ENCODE results near the gene PALB2. TPM values are rescaled to one million over a fixed set of nuclear protein-coding genes. Genes with fewer than 3 reads are reported as not detected.
A peak's percentile ranks its signal among the peaks of the same experiment; 100 is the strongest.

PALB2 gene
- total and polyA plus RNA-seq, 2 of the 13 experiments (the other 11 are each of a cell fraction or from before 2014, with no cell fraction given), result 12.1 to 40.9 TPM

DNA sequence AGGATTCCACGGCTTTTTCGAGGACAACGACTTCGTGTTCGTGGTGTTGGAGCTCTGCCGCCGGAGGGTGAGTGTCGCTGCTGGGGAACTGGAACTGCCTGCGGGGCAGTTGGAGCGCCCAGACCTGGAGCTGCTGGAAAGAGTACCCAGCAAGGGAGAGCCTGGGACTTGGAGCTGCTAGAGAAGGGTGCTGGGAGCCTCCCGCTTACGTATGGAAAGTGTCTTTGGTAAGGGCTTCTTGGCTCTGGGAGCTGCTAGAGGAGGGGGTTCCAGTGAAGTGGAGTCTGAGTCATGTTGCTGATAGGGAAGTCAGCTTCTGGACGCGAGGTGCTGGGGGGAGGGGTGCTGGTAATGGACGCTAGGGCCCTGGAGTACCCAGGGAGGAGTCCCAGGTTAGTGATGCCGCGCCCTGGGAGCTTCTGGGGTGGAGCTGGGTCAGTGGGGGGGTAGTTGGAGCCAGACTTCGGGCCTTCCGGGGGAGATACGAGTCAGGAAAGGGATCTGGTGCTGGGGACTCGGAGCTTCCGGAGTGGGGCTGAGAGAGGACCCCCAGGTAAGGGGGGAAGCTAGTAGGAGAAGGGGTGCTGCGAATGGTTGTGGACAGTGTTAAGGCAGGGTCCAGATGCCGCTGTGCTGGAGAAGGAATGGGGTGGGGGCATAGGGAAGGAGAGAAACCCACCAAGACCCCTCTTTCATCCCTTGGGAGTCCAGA lies 38.3 kb upstream of the PALB2 start (continued):
- TF ChIP-seq, protein P1, sequence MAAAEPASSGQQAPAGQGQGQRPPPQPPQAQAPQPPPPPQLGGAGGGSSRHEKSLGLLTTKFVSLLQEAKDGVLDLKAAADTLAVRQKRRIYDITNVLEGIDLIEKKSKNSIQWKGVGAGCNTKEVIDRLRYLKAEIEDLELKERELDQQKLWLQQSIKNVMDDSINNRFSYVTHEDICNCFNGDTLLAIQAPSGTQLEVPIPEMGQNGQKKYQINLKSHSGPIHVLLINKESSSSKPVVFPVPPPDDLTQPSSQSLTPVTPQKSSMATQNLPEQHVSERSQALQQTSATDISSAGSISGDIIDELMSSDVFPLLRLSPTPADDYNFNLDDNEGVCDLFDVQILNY (CRISPR knock-in tag; conservative IDR thresholded peaks at IDR 0.05), result no peak
- TF ChIP-seq GTF3A (CRISPR knock-in tag; conservative IDR thresholded peaks at IDR 0.05) (no peak), NCOA2 (CRISPR knock-in tag; IDR thresholded peaks at IDR 0.05) (no peak), SUZ12 (IDR thresholded peaks at IDR 0.05; ENCODE audit: low read depth, low read length) (no peak), MLLT10 (CRISPR knock-in tag; IDR thresholded peaks at IDR 0.05) (no peak), TEAD3 (CRISPR knock-in tag; optimal IDR thresholded peaks at IDR 0.05; ENCODE audit: borderline replicate concordance) (no peak), ZNF773 (CRISPR knock-in tag; IDR thresholded peaks at IDR 0.05; ENCODE audit: borderline replicate concordance) (0 out of 2 replicates have a peak, but pooled peaks have one; percentile 17), ZNF460 (CRISPR knock-in tag; IDR thresholded peaks at IDR 0.05; ENCODE audit: borderline replicate concordance) (no peak), MAX (IDR thresholded peaks at IDR 0.05) (0 out of 2 replicates have a peak, but pooled peaks have one; percentile 42), ZSCAN21 (CRISPR knock-in tag; IDR thresholded peaks at IDR 0.05; ENCODE audit: borderline replicate concordance) (no peak), ZNF512B (CRISPR knock-in tag; IDR thresholded peaks at IDR 0.05; ENCODE audit: borderline replicate concordance) (no peak), ONECUT2 (CRISPR knock-in tag; IDR thresholded peaks at IDR 0.05) (no peak), ZFP91 (CRISPR knock-in tag; IDR thresholded peaks at IDR 0.05; ENCODE audit: borderline replicate concordance) (no peak), SALL1 (CRISPR knock-in tag; IDR thresholded peaks at IDR 0.05) (peak; percentile 13; the same call in 1 of the 2 replicates), SRSF1 (optimal IDR thresholded peaks at IDR 0.05; ENCODE audit: low read depth, low read length) (no peak), ZNF180 (CRISPR knock-in tag; IDR thresholded peaks at IDR 0.05; ENCODE audit: borderline replicate concordance, low read depth) (no peak), TERF1 (CRISPR knock-in tag; IDR thresholded peaks at IDR 0.05) (0 out of 2 replicates have a peak, but pooled peaks have one; percentile 3)
- TF ChIP-seq, protein P2, sequence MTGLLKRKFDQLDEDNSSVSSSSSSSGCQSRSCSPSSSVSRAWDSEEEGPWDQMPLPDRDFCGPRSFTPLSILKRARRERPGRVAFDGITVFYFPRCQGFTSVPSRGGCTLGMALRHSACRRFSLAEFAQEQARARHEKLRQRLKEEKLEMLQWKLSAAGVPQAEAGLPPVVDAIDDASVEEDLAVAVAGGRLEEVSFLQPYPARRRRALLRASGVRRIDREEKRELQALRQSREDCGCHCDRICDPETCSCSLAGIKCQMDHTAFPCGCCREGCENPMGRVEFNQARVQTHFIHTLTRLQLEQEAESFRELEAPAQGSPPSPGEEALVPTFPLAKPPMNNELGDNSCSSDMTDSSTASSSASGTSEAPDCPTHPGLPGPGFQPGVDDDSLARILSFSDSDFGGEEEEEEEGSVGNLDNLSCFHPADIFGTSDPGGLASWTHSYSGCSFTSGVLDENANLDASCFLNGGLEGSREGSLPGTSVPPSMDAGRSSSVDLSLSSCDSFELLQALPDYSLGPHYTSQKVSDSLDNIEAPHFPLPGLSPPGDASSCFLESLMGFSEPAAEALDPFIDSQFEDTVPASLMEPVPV (CRISPR knock-in tag; IDR thresholded peaks at IDR 0.05), result no peak
- TF ChIP-seq, protein P3, sequence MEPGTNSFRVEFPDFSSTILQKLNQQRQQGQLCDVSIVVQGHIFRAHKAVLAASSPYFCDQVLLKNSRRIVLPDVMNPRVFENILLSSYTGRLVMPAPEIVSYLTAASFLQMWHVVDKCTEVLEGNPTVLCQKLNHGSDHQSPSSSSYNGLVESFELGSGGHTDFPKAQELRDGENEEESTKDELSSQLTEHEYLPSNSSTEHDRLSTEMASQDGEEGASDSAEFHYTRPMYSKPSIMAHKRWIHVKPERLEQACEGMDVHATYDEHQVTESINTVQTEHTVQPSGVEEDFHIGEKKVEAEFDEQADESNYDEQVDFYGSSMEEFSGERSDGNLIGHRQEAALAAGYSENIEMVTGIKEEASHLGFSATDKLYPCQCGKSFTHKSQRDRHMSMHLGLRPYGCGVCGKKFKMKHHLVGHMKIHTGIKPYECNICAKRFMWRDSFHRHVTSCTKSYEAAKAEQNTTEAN (CRISPR knock-in tag; conservative IDR thresholded peaks at IDR 0.05), result no peak

Measured in HepG2 (cell line).